A204.1 (cell line): ENCODE data around the gene PBXIP1.
A peak's percentile ranks its signal among the peaks of the same experiment; 100 is the strongest.

Source experiments
- FAIRE-seq: peaks from 2 replicates; lab custom pipeline; 2012; peaks lifted over from hg19 to GRCh38; lab: Jason Lieb, UNC

Gene PBXIP1

DNA sequence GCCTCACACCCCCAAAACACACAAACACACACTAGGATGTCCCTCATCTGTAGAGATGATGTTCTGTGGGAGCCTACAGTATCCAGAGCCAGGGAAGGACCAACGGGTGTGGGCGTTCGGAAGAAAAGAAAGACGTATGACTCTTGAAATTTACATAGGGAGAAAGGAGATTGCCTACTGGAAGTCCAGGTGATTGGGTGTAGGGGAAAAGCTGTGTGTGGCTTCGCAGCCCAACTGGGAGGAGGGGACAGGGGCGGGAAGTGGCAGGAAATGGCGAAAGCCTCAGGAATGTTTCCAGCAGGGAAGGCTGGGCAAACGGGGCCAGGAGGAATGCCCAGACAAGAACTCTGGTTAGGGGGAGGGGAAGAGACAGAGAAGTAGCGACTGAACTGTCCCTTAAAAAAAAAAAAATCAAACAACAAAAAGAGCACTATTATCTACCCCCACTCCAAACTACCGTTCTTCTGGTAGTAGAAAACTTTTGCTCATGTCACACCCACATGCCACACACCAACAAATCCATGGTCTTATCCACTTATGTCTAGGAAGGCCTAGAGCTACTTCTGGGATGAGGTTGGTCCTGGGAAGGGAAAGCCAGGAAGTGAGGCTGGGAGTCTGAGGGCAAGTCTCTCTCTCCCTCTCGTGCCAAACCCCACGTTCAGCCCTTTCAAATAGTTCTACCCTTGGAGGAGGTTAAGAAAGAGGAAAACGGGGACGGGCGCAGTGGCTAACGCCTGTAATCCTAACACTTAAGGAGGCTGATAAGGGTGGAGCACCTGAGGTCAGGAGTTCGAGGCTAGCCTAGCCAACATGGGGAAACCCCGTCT is 16.8 kb upstream of the PBXIP1 start:
- FAIRE-seq: peak; percentile 96

DNA sequence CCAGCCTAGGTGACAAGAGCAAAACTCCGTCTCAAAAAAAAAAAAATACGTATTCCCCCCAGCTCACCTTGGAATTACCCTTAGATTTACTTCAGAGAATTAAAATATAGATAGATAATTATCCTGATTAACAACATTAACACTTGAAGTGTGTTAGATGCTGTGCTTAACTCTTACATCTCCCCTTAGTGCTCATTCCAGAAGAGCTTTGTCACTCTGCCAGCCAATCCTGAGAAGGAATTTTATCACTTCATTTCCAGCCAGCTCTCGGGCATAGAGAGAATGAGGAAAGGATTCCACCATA is 16.3 kb upstream of the PBXIP1 start:
- no peak for FAIRE-seq

DNA sequence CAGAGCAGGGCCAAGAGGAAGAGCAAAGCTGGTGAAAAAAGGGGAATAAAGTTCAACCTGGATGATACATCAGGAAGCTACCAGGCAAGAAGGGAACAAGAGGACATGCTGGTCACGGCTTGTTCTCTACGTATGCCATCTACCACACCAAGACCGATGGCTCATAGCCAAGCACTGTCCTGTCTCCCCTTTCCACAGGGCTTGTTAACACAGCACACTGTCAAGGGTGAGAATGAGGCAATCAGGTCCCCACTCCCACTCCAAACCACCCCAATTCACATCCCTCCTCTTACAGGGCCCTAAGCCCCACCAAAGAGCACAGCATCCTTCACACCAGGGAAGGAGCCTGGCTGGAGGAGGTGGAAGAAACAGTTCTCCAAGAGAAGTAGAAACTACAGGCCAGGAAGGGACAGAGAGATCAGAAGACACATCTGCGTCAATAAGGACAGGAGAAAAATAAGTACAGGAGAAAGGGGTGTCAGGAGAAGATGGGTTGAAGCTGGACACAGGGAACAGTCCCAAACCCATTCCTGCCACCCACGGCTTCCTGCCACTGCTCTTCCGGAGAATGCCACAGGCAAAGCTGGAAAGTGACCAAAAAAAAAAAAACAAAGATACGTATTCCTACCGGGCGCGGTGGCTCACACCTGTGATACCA is 15.6 kb upstream of the PBXIP1 start:
- no peak for FAIRE-seq

DNA sequence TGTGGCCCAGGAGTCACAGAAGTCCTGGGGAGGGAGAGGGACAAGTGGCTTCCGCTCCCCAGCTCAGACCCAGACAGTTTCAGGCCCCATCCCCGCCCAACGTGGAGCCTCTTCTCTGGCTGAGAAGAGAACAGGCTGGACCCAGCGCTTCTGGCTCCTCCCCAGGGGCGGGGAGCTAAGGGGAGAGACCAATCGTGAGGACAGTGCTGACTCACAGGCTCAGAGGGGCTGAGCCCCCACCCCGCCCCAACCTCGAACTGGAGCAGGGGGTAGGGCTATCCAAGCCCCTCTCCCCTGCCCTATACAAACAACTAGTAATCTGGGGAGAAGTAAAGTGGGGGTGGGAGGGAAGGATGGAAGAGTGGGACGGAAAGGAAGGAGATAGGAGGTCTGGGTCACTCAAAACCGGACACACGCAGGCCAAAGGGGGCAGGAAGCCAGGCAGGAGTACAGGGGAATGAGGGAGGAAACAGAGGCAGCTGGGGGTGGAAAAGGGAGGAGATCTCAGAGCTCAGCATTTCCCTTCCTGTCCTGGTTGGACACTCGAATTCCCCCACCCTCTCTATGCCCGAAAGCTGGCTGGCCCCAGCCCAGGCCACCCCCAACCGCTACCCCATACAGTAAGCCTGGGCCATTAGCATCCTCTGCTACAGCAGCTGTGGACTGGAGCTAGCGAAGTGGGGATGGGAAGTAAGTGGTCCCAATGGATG is 14.9 kb upstream of the PBXIP1 start, which contains the start of gene SHC1:
Gene SHC1, minus strand, starts transcription at position 117 of the 710 bp plus-strand sequence. CDS start 221 bp downstream, outside the sequence.
- FAIRE-seq: peak; percentile 97

DNA sequence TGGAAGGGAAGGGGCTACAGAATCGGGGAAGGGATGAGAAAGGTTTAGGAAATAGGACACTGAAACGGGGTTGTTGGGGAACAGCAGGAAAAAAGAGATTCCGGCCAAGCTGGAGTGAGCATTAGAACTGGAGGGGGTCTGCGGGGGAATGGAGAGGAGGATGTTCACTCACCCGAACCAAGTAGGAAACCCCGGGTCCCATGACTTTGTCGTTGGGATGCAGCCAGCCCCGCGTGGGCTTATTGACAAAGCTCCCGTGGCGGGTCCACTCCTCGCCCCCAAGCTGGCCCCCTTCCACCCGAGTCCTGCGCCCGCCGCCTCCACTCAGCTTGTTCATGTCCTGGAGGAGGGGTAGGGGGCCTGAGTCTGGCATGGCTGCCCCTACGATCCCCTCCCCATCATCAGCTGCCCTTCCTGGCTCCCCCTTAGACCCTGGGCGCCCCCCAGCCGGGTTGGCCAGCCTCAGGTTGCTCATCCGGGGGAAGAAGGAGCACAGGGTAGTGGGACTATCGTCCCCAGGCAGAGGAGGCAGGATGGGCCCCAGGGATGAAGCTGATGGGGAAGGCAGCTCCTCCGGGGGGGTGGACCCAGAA is 14.1 kb upstream of the PBXIP1 start:
- no peak for FAIRE-seq

DNA sequence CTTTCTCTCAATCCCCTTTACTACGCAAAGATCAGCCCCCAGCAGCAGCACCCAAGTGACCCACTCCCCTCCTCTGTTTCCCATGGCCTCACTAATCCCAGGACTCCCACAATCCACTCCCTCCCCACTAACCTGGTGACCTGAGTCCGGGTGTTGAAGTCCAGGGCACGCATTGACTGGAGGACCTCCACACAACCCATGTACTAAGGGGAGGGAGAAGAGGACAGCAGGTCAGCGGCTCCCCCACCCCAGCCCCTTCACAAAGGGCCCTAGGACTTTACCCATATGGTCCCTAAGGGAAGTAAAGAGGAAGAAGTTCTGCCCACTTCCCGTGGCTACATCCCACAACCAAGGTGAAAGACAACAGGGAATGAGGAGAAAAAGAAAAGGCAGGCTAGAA is 13.3 kb upstream of the PBXIP1 start:
- FAIRE-seq: no peak

DNA sequence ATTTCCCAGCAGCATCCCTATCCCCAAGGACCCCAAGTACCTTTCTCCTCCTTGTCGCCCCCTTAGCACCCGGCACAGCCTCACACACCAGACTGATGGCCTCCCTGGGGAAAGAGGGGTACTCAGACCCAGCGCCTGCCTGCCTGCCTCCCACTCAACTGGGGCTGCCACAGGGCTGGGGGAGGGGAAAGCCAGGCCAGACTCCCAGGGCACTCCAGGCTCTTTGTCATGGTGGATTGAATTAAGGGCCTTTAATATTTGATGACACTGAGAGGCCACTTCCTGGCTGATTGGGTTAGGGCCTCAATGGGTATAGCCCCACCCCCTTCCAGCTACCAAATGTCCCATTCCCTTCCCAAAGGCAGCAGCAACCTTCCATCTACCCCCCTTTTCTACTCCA is 12.8 kb upstream of the PBXIP1 start:
- no peak for FAIRE-seq

DNA sequence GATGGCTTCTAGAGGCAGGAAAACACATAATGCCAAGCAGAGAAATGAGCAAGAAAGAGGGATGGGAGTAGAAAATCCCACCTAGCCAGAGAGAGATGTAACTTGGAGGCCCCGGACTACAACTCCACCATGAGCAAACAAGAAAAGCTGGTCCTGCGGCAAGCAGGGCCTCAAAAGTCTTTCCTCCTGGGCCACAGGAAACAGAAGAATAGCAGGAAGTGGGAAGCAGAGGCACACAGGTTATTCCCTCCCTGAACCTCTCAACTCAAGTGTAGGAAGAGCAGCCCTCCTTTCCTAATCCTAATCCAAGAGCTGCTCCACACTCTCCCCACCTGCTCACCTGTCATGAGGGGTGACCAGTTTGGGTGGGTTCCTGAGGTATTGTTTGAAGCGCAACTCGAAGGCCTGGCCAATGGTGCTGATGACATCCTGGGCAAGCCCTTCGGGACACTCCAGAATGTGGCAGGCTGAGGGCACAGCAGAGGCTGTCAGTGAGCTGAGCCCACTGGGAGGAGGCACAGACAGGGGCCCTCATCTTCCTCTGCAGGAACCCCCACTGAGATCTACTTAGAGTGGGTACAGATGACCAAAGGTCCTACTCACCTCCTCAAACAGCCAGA is 11.5 kb upstream of the PBXIP1 start:
- no peak for FAIRE-seq

DNA sequence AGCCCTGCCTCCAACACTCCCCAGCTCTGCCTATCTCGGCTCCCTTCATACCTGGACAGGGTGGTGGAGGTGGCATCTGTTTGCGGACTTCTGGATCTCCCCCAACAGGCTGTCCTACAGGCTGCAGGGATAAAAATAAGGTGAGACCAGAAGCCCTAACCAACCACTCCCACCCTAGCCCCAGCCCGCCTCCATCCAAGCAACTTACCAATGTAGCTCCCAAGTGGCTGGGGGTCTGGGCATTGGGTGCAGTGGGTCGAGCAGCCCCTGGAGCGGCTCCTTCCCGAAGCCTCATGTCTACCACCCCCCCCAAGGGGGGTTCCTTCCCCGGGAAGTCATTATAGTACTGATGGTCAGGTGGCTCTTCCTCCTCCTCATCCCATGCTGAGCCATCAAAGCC is 10.2 kb upstream of the PBXIP1 start:
- no peak for FAIRE-seq

DNA sequence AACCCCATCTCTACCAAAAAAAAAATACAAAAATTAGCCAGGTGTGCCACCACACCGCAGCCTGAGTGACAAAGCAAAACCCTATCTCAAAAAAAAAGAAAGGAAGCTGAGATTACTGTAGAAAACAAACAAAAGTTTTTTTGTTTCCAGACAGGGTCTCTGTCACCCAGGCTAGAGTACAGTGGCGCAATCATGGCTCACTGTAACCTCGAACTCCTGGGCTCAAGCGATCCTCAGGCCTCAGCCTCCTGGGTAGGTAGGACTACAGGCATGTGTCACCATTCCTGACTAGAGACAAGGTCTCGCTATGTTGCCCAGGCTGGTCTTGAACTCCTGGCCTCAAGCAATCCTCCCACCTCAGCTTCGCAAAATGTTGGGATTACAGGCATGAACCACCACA is 8.5 kb upstream of the PBXIP1 start:
- no peak for FAIRE-seq

DNA sequence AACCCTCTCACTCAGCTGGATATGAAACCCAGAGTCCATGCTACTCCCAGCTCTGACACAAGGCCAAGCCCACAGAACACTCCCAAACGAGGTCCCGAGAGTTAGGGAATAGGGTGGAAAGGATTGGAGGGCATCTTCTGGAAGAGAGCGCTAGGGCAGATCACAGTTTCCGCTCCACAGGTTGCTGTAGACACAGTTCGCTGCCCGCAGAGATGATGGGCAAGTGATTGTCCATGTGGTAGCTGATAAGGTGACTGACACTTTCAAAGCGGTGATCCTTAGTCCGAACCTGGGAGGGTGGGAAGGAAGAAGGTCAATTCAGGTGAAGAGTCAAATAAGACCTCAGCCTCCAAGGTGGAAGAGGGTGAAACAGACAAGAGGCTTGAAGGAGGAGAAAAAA is 7.7 kb upstream of the PBXIP1 start:
- FAIRE-seq: no peak

DNA sequence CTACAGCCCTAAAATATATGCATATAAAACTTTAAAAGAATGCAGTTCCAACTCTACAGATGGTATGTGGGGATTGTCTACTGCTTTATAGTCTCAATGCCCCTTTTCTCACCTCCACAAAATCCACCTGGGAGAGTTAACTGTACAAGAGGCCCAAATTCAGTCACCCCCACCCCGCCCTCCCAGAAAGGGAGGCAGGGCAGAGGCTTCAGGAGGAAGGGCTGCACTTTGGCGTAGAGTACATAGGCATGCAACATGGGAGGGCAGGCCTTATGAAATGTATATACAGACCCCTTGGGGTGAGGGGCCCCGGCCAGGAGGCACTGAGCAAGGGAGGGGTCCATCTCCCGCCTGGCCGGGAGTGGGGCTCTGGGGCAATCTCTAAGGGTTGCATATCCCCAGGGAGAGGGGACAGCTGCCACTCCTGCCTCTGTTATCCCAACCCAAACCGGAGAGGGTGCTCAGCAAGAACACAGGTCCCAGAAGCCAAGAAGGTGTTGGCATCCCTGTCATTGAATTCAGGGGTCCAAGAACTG is 7.0 kb upstream of the PBXIP1 start:
- FAIRE-seq: no peak

DNA sequence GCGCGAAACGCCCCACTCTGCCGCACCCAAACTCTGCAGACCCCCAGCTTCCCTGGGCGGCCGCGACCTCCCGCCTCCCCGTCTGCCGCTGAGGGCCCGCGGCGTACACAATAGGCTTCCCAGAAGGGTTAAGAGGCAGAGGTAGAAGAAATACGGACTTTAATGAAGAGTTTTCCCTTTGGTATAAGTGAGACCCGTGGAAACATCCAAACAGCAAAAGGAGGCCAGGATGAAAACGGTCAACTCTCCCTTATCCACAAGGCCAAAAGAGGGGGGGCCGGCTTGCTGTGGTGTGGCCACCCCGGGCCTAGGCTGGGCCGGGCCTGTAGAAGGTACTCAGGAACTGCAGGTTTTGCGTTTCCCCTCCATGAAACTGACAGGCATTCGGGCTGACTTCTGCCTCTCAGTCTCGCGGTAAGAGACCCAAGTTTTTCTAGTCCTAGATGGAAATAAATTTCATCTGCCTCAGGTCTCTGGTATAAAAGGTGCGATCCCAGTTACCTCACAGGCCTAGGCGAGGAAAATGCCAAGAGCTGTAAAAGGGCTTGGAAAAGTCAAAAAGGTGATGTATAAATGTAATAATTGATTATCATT is 6.4 kb upstream of the PBXIP1 start:
- FAIRE-seq: no peak

DNA sequence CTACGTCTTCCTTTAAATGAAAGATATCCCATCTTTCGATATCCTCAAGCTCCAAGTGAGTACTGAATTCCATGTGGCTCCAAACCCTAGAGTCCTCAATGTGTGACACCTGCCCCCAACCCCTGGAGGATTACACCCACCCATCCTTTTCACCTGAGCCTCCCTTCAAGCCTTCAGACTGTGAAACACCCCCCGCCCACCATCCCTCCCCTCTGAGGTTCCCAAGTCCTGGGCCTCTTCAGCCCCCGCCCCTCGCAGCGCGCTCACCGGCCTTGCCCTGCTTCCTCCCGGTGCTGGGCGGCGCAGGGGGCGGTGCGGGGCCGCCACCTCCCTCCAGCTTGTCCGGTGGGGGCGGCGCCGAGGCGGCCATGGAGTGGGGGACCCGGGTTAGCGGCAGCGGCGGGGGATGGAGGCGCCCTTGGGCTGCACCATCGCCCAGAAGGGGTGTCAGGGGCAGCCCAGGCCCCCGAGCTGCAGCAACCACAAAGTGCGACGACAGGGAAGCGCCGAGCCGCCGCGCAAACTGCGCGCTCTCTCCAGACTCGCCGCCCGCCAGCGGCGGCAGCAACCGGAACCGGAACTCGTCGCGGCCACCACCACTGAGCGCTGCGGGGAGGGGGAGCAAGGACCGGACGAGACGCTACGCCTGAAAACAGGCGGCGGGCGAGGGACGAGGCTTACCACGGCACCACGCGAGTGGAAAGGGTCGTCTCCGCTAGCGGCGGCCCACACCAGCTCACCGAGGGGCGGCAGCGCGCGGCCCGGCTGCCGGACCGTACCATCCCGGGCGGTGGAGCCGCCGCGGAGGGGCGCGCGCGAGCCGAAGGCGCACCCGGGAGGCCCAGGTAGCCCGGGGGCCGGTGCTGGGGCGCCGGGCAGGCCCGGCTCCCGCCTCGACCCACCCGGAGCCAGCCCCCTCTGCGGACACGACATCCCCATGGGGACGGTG is 5.6 kb upstream of the PBXIP1 start, which contains the start of gene PYGO2:
Gene PYGO2, minus strand, starts transcription at position 576 of the 949 bp plus-strand sequence. Its CDS starts 206 bp downstream, at position 370.
- FAIRE-seq: no peak

DNA sequence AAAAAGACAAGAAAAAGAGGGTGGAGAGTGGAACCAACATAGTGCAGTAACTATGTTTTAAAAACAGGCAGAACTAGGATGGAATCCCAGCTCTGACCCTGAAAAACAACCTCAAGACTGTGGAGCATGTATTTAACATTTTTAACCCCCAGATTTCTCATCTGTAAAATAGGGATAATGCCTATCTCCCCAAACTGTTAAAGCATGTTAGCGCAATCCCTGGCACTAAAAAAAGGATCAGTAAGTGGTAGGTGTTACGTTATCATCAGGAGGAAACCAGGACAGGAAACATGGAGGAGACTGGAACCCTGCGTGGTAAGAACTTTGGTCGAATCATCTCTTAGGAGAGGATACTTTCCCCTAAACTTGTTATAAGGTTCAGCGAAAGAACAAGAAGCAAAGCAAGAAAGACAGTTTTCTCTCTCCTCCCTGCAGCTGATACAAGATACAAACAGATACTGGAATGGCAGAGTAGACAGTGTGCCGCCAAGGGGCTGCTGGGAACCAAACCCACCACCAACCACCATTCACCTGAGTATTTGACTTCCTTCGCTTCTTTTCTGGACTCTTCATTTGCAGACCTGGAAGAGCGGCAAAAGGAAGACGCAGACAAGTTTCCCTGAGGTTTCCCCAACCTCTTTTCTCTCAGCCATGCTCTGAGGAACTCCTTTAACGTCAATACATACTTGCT is 4.7 kb upstream of the PBXIP1 start:
- FAIRE-seq: no peak

DNA sequence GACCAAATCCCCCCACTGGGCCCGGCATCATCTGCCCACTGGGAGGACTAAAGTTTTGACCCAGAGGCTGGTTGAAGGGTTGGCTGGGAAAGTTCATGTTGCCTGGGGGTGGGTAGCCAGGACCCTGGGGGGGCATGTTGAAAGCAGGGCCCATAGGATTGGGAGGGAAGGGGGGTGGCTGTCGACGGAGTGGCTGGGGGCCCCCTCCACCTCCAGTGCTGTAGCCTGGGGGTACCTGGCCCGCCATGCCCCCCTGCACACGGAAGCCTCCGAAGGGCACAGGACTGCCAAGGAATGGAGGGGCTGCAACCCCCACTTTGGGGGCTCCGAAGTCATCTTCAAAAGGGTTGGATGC is 3.5 kb upstream of the PBXIP1 start:
- no peak for FAIRE-seq

DNA sequence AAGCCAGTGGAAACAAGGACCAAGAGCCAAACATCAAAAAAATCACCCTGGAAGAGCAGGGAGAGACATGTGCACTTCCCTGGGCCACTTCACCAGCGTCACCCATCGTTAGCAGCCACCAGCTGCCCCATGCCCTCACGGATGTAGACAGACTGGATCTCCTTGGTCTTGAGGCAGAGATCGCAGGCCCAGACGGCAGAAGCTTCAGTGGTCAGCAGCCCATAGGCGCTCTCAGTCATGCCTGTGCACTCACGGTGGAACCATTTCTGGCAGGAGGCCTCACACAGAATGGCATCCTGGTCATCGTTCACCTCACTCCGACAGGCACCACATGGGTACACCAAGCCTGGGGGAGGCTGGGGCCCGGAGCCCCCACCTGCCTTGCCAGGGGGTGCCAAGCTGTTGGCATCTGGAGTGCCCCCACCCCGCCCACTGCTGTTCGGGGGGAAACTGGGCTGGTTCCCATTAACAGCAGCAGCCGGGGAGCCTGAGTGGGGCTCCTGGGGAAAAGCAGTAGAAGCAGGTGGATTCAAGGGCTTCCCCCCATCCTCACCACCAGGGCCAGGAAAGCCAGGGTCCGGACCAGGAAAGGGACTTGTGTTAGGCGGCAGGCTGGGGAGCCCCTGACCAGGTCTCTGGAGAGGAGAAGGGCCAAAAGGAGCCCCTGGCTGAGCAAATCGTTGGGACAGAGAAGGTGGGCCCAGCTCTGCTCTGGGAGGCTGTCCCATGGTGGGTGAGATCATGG is 3.0 kb upstream of the PBXIP1 start:
- no peak for FAIRE-seq

DNA sequence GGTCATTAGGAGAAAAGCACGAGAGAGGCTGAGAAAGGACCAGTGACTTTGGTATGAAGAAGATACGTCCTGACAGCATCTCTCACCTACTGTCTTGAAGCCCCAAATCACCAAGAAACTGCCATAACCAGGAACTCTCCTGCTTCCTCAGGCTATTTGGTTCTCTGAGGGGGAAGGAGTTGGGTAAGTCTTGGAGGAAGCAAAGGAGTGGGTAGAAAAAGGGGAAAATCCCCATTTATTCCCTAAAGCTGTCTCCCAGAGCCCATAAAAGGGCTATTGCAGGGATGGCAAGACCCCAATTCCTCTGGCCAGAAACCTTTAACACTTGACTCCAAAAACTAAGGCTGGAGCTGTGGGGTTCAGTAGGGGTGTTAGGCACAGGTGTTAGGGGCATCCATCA is 2.1 kb upstream of the PBXIP1 start:
- FAIRE-seq: no peak

DNA sequence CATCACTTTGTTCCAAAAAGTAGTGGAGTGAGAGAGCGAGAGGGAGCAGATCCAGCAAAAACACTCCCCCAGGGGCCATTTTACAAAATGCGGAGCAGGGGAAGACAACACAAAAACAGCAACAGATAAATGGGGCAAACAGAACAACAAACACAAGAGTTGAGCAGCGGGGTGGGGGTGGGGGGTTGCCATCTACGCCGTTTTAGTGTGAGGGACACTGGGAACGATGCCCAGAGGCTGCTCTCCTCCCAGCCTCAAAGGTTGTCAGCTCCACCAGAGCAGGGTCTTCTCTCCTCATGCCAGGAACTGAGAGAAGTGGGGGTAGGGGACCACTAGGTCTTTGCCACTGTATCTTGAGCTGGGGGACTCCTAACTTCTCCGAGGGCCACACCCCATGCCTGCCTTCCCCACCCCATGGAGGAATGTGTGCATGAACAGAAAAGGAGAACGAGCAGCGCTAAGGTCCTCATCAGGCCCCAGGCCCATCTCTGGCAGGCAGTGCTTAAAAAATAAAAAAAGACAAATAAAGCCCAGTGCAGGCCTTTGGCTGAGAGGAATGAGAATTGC is 1.3 kb upstream of the PBXIP1 start:
- no peak for FAIRE-seq
